Aorta (tissue), 5 donors: ENCODE data around the gene LRRC15. TPM values are rescaled to one million over a fixed set of nuclear protein-coding genes. Genes with fewer than 3 reads are reported as not detected.

Experiments used
- ATAC-seq: fragments of 200-7000 bp; cut with Tn5 transposase; one replicate; pipeline ENCODE4 v1.9.1; 2022; ENCODE audit warnings: moderate library complexity; ENCODE audit not compliant: low FRiP score
- DNase-seq, 2 donors: peaks; one replicate each; pipeline ENCODE4 v3.0.0-alpha.2; 2020
- H3K27ac ChIP-seq, 2 donors: one replicate each; pipeline ENCODE4 v1.5.1; 2013; ENCODE audit warnings: low read length in 2 of 2, mild to moderate bottlenecking in 2 of 2, moderate library complexity in 2 of 2, control low read depth in 1 of 2, inconsistent platforms in 1 of 2, low read depth in 1 of 2
- H3K27me3 ChIP-seq, 2 donors: one replicate each; pipeline ENCODE4 v1.6.1; 2013; ENCODE audit warnings: control low read depth in 1 of 2, low read length in 1 of 2, mild to moderate bottlenecking in 1 of 2, moderate library complexity in 1 of 2; ENCODE audit not compliant: insufficient read depth in 2 of 2, control insufficient read depth in 1 of 2
- H3K36me3 ChIP-seq, 2 donors: one replicate each; pipeline ENCODE4 v1.6.1; 2013; ENCODE audit warnings: control low read depth in 1 of 2, low read length in 1 of 2, mild to moderate bottlenecking in 1 of 2; ENCODE audit not compliant: insufficient read depth in 2 of 2, control insufficient read depth in 1 of 2
- H3K4me1 ChIP-seq, 2 donors: one replicate each; pipeline ENCODE4 v1.6.1; 2013; ENCODE audit warnings: low read length in 2 of 2, control low read depth in 1 of 2, mild to moderate bottlenecking in 1 of 2, moderate library complexity in 1 of 2; ENCODE audit not compliant: insufficient read depth in 2 of 2, control insufficient read depth in 1 of 2
- H3K4me3 ChIP-seq, 2 donors: one replicate each; pipeline ENCODE4 v1.5.1; 2013; ENCODE audit warnings: low read length in 2 of 2, control low read depth in 1 of 2, mild to moderate bottlenecking in 1 of 2
- H3K9me3 ChIP-seq: one replicate; pipeline ENCODE4 v1.6.1; 2013; ENCODE audit warnings: mild to moderate bottlenecking, low read length; ENCODE audit not compliant: control insufficient read depth
- WGBS, 2 donors: extraction: QIAGEN DNeasy Blood & Tissue Kit; methylation state at CpG; one replicate each; pipeline ENCODE4 v1.1.7; 2013; 5-methylcytosine and 5-hydroxymethylcytosine counted together
- intact Hi-C, 2 donors: fragments of 100-400 bp; cut with DNase I; formaldehyde crosslinking; loops; one replicate each; pipeline versions ENCODE4 v1.14.2 to v1.15.0; 2022
- polyA plus RNA-seq, 2 donors: library from polyadenylated mRNA; stranded (reverse); fragments of 200-250 nt; gene quantifications; one replicate each; pipeline ENCODE4 v1.2.3, GENCODE V29; 2013
- total RNA-seq, 2 donors: library from RNA; stranded (reverse); fragmentation: NEBNext Ultra II Directional; extraction: Animal tissue kit (Norgen Biotek cat#: 25700); gene quantifications; one replicate each; pipeline ENCODE4 v1.2.1, GENCODE V29; 2021
- donor health status: healthy with polysubstance abuse.
- donor health status: Bipolar disorder and iron deficiency.
- donor health status: DM: no; HTN: no; CAD: no.
- donor health status: DM: no; HTN: no; CAD: no.
- donor health status: DM: yes; HTN: yes; CAD: no.

Gene LRRC15
- total and polyA plus RNA-seq, 4 donors, result 0.06 to 0.54 TPM; not detected in 2

DNA sequence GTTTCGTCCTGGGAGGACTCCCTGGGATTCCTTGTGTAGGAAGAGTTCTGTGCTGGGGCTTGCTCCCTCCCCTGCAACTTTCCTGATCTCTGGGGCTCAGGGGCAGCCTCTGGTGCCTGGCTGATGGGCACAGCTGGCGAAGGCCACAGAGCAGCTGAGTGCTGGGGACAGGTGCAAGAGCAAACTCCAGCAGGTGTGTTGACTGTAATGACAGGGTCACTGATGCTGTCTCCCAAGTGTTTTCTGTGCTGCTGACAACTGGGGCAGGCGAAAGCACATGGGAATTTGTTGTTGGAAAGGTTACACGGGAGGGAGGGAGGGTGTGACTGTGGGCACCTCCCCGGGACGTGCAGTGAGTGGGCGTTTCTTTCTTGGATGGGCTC lies 40.0 kb downstream of the LRRC15 start:
- H3K27ac ChIP-seq, result no peak overlapping the region
- ATAC-seq, result no peak
- no peak for DNase-seq
- WGBS, 2 donors, result 83 to 84% methylated on average over 7 of the region's 7 CpGs
- intact Hi-C loops, result no loop called here
- no peaks in the 10 kb centered on the region for H3K4me1 ChIP-seq
- H3K27me3 ChIP-seq, result no peaks in the 10 kb centered on the region
- no peaks in the 10 kb centered on the region for H3K36me3 ChIP-seq
- H3K9me3 ChIP-seq, result no peaks in the 10 kb centered on the region
- H3K4me3 ChIP-seq, result no peak overlapping the region

- Histone ChIP-seq H3K4me1 (no peaks in the 10 kb centered on the region), H3K4me3 (no peak overlapping the region), H3K27me3 (no peaks in the 10 kb centered on the region), H3K9me3 (no peaks in the 10 kb centered on the region), H3K36me3 (no peaks in the 10 kb centered on the region), H3K27ac (no peak overlapping the region)
- no peak for DNase-seq
- no peak for ATAC-seq
- WGBS, 2 donors, result 80 to 85% methylated on average over 14 of the region's 14 CpGs
- intact Hi-C loops, result no loop called here
Measured at GRCh38 chr3:194328942-194329582, 40.5 kb downstream of the LRRC15 start.

- Histone ChIP-seq H3K9me3 (no peaks in the 10 kb centered on the region), H3K4me1 (no peaks in the 10 kb centered on the region), H3K27ac (no peak overlapping the region), H3K27me3 (no peaks in the 10 kb centered on the region), H3K4me3 (no peak overlapping the region), H3K36me3 (no peaks in the 10 kb centered on the region)
- intact Hi-C loops, result no loop called here
- no peak for DNase-seq
- no peak for ATAC-seq
- 87% methylated on average over 27 of the region's 27 CpGs for WGBS, 2 donors
Measured at GRCh38 chr3:194328053-194328657, 41.4 kb downstream of the LRRC15 start.

- Histone ChIP-seq H3K4me1 (no peaks in the 10 kb centered on the region), H3K27me3 (no peaks in the 10 kb centered on the region), H3K36me3 (no peaks in the 10 kb centered on the region), H3K9me3 (no peaks in the 10 kb centered on the region), H3K4me3 (no peak overlapping the region), H3K27ac (no peak overlapping the region)
- intact Hi-C loops, result no loop called here
- DNase-seq (no peak), ATAC-seq (no peak)
- whole genome bisulfite sequencing, 2 donors, result 94 to 96% methylated on average over 5 of the region's 5 CpGs
Measured at GRCh38 chr3:194327218-194328052, 42.1 kb downstream of the LRRC15 start.

DNA sequence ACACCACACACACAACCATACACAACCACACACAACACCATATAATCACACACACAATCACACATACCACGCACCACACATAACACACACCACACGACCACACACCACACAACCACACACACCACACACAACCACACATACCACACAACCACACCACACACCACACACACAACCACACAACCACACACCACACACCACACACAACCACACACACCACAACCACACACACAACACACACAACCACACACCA lies 42.6 kb downstream of the LRRC15 start:
- no peaks in the 10 kb centered on the region for H3K36me3 ChIP-seq
- WGBS, 2 donors, result 94 to 96% methylated on average over 2 of the region's 2 CpGs
- H3K27me3 ChIP-seq, result no peaks in the 10 kb centered on the region
- H3K27ac ChIP-seq, result no peak overlapping the region
- DNase-seq, result no peak
- intact Hi-C loops, result no loop called here
- H3K4me1 ChIP-seq, result no peaks in the 10 kb centered on the region
- ATAC-seq, result no peak
- no peaks in the 10 kb centered on the region for H3K9me3 ChIP-seq
- H3K4me3 ChIP-seq, result no peak overlapping the region

GRCh38 chr3:194326192-194326967 lies 43.2 kb downstream of the LRRC15 start:
- Histone ChIP-seq H3K4me3 (no peak overlapping the region), H3K4me1 (no peaks in the 10 kb centered on the region), H3K27me3 (no peaks in the 10 kb centered on the region), H3K9me3 (no peaks in the 10 kb centered on the region), H3K36me3 (no peaks in the 10 kb centered on the region), H3K27ac (no peak overlapping the region)
- ATAC-seq, result no peak
- intact Hi-C loops, result no loop called here
- 57 to 65% methylated on average over 15 of the region's 15 CpGs for WGBS, 2 donors
- no peak for DNase-seq

DNA sequence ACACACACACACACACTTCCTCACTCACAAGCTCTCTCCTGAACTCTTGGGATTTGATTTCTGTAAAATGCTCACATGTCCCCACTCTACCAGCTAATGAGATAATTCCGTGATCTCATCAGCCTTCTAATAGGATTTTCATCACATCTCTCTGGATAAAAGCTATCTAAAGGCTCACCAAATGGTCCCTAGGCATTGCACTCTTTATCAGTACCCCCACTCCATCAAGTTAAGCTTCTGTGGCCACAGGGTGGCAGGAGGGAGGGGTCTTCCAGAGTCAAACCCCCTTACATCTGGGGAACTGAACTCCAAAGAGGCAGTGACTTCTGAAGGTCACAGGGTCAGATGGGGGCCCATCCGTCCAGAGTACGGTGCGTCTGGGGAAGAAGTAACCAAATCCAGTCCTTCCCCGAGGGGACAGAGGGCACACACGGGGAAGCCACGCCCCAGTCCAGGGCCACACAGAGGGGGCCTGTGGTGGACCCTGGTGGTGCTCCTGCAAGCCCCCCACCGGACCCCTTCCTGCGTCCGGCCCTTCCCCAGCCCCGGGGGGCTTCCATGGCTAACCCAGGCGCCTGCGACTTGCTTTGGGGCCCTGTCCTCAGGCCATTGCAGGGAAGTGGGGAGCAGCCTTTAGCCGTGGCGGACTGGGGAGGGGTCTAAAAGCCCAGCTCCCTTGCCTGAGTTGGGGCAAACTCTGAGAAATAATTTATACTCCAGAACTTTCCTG lies 44.0 kb downstream of the LRRC15 start:
- intact Hi-C loops, result no loop called here
- Histone ChIP-seq H3K36me3 (no peaks in the 10 kb centered on the region), H3K9me3 (no peaks in the 10 kb centered on the region), H3K4me1 (no peaks in the 10 kb centered on the region), H3K27ac (no peak overlapping the region), H3K27me3 (no peaks in the 10 kb centered on the region), H3K4me3 (no peak overlapping the region)
- no peak for DNase-seq
- ATAC-seq, result no peak
- 77 to 83% methylated on average over 15 of the region's 15 CpGs for WGBS, 2 donors

DNA sequence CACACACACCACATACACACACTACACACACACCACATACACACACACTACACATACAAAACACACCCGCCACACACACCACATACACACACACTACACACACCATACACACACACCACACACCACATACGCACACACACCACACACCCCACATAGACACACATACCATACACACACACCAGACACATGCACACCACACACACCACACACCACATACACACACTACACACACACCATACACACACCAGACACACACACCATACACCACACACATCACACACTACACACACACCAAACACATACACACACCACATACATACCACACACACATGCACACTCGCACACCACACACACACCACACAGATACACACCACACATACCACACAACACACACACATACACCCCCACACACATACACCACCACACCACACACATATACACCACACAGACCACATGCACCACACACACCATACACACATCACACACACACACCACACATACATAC lies 44.7 kb downstream of the LRRC15 start:
- Histone ChIP-seq H3K36me3 (no peaks in the 10 kb centered on the region), H3K9me3 (no peaks in the 10 kb centered on the region), H3K27ac (no peak overlapping the region), H3K4me1 (no peaks in the 10 kb centered on the region), H3K27me3 (no peaks in the 10 kb centered on the region), H3K4me3 (no peak overlapping the region)
- 93 to 94% methylated on average over 3 of the region's 3 CpGs for WGBS, 2 donors
- DNase-seq (no peak), ATAC-seq (no peak)
- intact Hi-C loops, result no loop called here
